ENCODE measurements around the gene ARSG. TPM values are rescaled to one million over a fixed set of nuclear protein-coding genes. Genes with fewer than 3 reads are reported as not detected.

Gene ARSG
- total RNA-seq, 1 donor from 2014 or later = 4.3 TPM

DNA sequence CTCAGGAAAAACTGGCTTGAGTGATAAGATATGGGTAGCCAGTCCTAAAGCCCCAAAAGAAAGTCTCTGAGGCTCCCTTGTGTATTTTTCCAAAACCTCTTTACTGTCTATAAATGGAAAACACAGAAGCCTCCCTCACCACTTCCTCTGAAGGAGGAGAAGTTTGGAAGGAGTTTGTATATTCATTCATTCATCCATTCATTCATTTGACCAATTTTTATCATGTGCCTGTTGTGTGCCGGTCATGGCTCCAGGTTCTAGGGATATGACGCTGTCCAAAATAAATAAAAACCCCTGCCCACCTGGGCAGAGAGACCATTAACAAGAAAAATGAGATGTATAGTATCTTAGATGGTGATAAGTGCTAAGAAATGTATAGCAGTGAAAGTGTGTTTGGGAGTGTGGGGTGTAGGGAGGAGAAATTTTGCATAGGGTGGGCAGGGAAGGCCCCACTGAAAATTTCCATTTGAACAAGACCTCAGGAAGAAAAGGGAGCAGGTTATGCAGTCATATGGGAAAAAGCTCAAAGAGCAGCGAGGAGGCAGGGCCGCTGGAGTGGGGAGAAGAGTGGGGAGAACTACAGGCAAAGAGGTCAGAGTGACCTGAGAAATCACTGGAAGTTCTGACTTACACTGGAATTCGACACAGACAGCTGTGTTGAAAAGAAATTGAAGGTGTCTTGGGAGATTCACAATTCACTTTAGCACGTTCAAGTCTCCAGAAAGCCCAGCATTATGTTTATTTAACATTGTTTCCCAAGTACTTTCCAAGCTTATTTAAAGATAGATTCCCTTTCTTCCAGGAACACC, 172.1 kb downstream of the ARSG start:
- DNase-seq (ENCODE audit: low spot score) = no peak

DNA sequence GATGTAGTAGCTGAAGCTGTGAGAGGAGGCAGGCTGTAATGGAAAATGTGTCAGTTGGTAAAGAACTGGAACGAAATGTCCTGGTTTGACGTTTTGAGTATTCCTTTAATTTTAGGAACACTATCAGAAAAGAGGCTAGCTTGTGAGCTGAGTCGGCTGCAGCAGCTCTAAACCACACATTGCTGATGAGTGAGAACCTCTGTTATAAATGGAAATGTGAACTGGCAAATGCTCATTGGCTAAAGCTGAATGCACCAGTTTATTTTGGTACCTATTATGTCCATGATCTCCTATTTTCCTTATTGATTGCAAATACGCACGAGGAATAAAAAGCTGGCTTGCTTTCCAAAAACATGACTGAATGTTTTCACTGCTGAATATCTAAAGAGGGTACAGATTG, 177.0 kb downstream of the ARSG start:
- no peak for DNase-seq (ENCODE audit: low spot score)

- DNase-seq (ENCODE audit: low spot score) = no peak
Observed at GRCh38 chr17:68468788-68469187, 177.5 kb downstream of the ARSG start.

Small RNA genes lying within 50 kb of the gene (microRNA-seq; reads per million reads assigned to microRNA genes)
- gene MIR635 (ENCODE audit: borderline number of aligned reads) = not detected

Other genes starting within 250 kb of the ARSG start
- gene AMZ2, start 43.5 kb upstream of the ARSG start, total RNA-seq = 49.7 TPM
- 8.4 TPM for gene SLC16A6, start 368 bp upstream of the ARSG start, total RNA-seq
- gene WIPI1, start 166.0 kb downstream of the ARSG start, total RNA-seq = 124 TPM
- gene PRKAR1A, start 220.9 kb downstream of the ARSG start, total RNA-seq = 470 TPM

Data from mesenteric fat pad (tissue), 1 donor.